HFFc6 (cell line): Measurements from ENCODE around the gene EFNB3. TPM values are rescaled to one million over a fixed set of nuclear protein-coding genes. Genes with fewer than 3 reads are reported as not detected.

Experiments used
- DNase-seq: peaks from one replicate; pipeline ENCODE4 v3.0.0-alpha.2; 2018
- H3K27ac Mint-ChIP-seq: 2 replicates; pipeline ENCODE4 v1.8.0; 2020; ENCODE audit warnings: mild to moderate bottlenecking, mixed read lengths
- H3K27me3 Mint-ChIP-seq: 2 replicates; pipeline ENCODE4 v1.8.0; 2021; ENCODE audit warnings: mild to moderate bottlenecking, moderate library complexity, mixed read lengths; ENCODE audit not compliant: insufficient read depth
- H3K36me3 Mint-ChIP-seq: 2 replicates; pipeline ENCODE4 v1.8.0; 2021; ENCODE audit warnings: low read depth, mixed read lengths
- H3K4me1 Mint-ChIP-seq: 2 replicates; pipeline ENCODE4 v1.8.0; 2020; ENCODE audit warnings: low read depth, mixed read lengths
- H3K4me3 Mint-ChIP-seq: 2 replicates; pipeline ENCODE4 v1.8.0; 2020; ENCODE audit warnings: mild to moderate bottlenecking, moderate library complexity, mixed read lengths
- H3K9me3 Mint-ChIP-seq: 2 replicates; pipeline ENCODE4 v1.8.0; 2020; ENCODE audit warnings: mild to moderate bottlenecking, mixed read lengths
- total RNA-seq, 6 experiments: library from RNA; stranded (reverse); fragmentation: NEBNext Ultra II Directional; extraction: Animal tissue kit (Norgen Biotek cat#: 25700); gene quantifications; 2 replicates in 1 of 6; 3 replicates in 5 of 6; pipeline ENCODE4 v1.2.3, GENCODE V29; 2021
- TF ChIP-seq, protein P1 (sequence below): fragments of 200-600 bp; sonication (generic); IDR thresholded peaks from 2 replicates; pipeline ENCODE4 v1.5.0; 2021; ENCODE audit warnings: antibody characterized with exemption, mild to moderate bottlenecking

Gene EFNB3
- total RNA-seq, 6 experiments from 2014 or later: 0.12 to 0.34 (median 0.24) TPM

DNA sequence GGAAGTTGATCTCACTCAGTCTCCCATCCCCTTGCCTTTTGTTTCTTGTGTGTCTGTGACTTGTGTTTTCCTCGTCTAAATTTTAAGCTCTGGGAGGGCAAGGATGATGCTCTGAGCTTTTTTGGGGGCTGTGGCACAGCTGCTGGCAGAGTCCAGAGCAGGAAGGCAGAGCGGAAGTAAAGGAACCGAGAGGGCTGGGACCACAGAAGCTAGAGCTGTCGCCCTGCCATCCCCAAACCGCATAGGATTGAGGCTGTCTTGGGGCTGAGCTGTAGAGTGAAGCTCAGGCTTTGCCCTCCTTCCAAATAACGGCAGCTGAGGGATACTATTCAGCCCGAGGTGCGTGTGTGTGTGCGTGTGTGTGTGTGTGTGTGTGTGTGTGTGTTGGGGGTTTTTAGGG, 8.8 kb downstream of the EFNB3 start:
- TF ChIP-seq, protein P1, sequence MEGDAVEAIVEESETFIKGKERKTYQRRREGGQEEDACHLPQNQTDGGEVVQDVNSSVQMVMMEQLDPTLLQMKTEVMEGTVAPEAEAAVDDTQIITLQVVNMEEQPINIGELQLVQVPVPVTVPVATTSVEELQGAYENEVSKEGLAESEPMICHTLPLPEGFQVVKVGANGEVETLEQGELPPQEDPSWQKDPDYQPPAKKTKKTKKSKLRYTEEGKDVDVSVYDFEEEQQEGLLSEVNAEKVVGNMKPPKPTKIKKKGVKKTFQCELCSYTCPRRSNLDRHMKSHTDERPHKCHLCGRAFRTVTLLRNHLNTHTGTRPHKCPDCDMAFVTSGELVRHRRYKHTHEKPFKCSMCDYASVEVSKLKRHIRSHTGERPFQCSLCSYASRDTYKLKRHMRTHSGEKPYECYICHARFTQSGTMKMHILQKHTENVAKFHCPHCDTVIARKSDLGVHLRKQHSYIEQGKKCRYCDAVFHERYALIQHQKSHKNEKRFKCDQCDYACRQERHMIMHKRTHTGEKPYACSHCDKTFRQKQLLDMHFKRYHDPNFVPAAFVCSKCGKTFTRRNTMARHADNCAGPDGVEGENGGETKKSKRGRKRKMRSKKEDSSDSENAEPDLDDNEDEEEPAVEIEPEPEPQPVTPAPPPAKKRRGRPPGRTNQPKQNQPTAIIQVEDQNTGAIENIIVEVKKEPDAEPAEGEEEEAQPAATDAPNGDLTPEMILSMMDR: no peak
- peaks cover 27% of the 10 kb centered on the region for H3K27me3 Mint-ChIP-seq
- peaks cover 15% of the 10 kb centered on the region for H3K4me1 Mint-ChIP-seq
- no peak overlapping the region for H3K4me3 Mint-ChIP-seq
- H3K36me3 Mint-ChIP-seq: no peaks in the 10 kb centered on the region
- H3K9me3 Mint-ChIP-seq: no peaks in the 10 kb centered on the region
- H3K27ac Mint-ChIP-seq: no peak overlapping the region
- DNase-seq: no peak

DNA sequence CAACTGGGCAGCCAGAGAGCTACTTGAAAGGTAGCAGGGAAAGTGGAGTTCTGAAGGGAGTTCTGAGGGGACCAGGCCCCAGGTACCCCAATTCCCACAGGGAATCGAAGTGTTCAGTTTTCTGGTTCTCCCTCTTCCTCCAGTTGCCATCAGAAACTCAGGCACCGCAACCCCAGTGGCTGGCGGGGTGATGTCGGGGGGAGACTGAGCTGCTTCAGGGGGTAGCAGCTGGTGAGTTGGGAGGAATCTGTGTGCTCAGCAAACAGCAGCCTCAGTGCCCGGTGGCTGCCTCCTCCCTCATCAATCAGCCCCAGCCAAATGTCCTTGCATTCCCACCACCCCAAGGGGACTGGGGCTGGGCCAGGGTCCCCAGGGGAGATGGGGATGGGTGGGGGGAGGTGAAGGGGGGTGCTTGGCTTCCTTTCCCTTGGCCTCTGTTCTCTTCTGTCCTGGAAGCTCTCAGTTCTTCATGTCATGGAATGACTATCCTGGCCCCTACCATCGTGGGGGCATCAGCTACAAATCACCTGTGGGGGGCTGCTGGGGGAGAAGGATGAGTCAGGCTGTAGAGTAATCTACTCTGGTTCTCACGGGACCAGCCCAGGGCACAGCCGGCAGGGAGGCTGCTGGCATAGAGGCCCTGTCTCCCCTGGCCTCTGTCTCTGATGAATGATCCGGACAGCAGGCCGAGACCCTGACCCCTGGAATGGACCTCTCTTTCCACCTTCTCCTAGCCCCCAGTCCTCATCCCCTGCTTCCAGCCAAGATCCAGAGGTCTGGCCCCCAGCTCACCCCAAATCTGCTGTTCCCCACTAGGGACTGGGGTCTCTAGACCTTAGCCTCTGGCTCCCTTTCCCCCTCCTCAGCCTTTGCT, 10.0 kb downstream of the EFNB3 start:
- Mint-ChIP-seq H3K27ac (no peak overlapping the region), H3K27me3 (peaks cover 36% of the 10 kb centered on the region), H3K4me3 (no peak overlapping the region), H3K36me3 (no peaks in the 10 kb centered on the region), H3K9me3 (no peaks in the 10 kb centered on the region), H3K4me1 (peaks cover 15% of the 10 kb centered on the region)
- no peak for DNase-seq
- TF ChIP-seq, protein P1: no peak

DNA sequence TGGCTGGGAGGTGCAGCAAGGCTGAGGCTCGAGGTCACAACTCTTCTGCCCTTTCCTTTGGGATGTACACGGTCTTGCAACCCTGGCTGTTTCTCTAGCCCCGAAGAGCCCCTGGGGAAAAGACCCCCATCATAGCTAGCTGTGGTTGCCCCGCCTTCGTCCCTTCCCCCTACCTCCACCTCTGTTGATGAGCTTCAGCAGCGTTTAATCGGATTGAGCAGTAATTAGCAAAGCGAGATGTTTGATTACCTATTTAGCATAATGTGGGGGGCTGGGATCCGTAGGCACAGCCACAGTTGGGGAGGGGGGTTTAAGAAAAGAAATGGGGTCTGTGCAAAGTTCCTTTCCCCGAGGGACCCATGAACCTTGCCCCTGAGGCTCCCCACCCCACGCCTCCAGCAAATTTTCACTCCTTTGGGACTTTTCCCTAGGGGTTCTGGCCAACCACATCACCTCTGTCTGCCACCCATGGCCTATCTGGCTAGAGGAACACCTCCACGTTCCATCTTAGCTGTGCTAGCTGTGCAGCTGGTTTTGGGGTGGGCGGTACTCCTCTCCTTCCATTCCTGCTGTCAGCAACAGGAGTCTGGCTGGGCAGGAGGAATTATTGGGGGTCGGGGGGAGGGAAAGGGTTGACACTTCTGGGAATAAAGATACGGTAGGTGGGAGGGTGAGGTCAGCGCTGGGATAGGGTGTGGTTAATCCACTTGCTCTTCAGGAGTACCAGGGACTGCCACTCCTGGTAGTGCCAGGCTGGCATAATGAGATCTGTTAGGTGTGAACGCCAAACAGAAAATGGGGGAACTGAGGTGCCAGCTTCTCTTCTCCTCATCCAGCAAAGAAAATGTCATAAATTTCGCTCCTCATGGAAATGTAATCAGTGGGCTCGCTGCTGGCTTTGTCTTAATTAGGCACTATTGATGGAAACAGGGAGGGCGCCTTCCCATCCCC, 11.2 kb downstream of the EFNB3 start:
- H3K4me1 Mint-ChIP-seq: peaks cover 7% of the 10 kb centered on the region
- no peaks in the 10 kb centered on the region for H3K36me3 Mint-ChIP-seq
- no peak for DNase-seq
- peak overlapping the region; percentile 89 for H3K4me3 Mint-ChIP-seq
- H3K27me3 Mint-ChIP-seq: peaks cover 41% of the 10 kb centered on the region
- TF ChIP-seq, protein P1: no peak
- peak overlapping the region; percentile 44; the same call in 1 of the 2 replicates for H3K27ac Mint-ChIP-seq
- H3K9me3 Mint-ChIP-seq: no peaks in the 10 kb centered on the region

DNA sequence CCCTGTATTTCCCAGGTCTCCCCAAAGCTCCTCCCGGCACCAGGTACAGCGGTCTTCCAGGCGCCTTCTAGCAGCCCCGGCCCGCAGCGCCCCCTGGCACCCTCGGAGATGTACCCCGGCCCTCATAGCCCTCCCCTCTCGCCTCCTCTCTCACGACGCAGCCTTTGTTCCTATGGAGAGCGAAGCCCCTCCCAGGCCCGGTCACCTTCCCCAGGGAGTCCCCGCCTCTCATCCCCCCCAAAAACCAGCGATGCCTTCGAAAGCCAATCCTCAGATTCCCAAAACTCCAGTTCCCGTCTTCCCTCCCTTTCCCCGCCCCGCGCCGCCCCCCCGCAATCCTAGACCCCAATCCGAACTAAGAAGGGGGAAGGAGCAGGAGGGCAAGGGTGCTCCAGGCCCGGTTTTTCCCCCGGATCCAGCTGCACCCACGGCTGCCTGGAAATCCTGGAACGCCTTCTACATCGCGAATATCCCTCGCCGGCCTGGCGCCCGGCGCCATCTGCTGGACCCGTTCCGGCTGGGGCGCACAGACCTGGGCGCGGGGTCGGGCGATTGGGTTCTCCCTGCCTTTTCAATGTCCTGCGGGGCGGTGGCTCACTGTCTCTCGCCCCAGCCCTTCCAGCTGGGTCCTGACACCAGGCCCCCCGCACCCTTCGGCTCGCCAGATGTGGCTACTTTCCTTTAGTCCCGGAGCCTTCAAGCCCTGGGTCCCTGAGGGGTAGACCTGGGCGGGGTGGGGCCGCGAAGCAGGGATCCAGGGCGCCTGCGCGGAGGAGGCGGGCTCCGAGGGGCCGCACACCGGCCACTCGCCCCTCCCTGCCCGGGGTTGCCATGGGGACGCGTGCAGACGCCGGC, 12.1 kb downstream of the EFNB3 start, which contains the start of gene DNAH2:
DNAH2 (plus strand) TSS at position 844 of the 855 bp plus-strand sequence. CDS start 1,991 bp downstream, outside the sequence.
- TF ChIP-seq, protein P1: peak; percentile 75
- Mint-ChIP-seq H3K36me3 (no peaks in the 10 kb centered on the region), H3K9me3 (no peaks in the 10 kb centered on the region), H3K4me3 (peak within 1 kb of the TSS; percentile 89), H3K27me3 (peaks cover 42% of the 10 kb centered on the region), H3K27ac (peak within 1 kb of the TSS; percentile 44; the same call in 1 of the 2 replicates), H3K4me1 (peaks cover 7% of the 10 kb centered on the region)
- peak; percentile 77 for DNase-seq
